ENCODE measurements around the gene FBF1. TPM values are rescaled to one million over a fixed set of nuclear protein-coding genes. Genes with fewer than 3 reads are reported as not detected.

The FBF1 gene
- total RNA-seq, 4 donors from 2014 or later: 2.5 to 6.4 (median 5.8) TPM

DNA sequence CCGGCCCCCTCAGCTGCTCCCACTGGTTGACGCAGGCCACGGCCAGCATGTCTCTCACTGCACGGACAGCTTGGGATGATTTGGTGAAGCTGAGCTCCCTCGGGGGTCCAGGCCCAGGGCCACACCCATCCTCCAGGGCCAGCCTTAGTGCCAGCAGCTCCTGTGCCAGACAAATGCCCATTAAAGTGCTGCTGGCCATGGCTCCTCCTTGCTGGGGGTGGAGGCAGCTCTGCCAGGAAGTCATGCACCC lies 65.0 kb downstream of the FBF1 start:
- ATAC-seq (no peak), DNase-seq (no peak)
- H3K36me3 ChIP-seq: no peaks in the 10 kb centered on the region
- intact Hi-C loops (cut with DNase I; ENCODE audit: low total_unique reads) (no loop called here), in situ Hi-C loops (cut with MboI; ENCODE audit: low sequenced_read_pairs in 4 of 4) (loop anchor here in 1 of 4 donors (25.0 kb wide), 1 partner anchor 114 kb away; the partner anchor contains the start of gene GALK1)
- no peaks in the 10 kb centered on the region for H3K9me3 ChIP-seq
- H3K27me3 ChIP-seq: no peaks in the 10 kb centered on the region
- TF ChIP-seq POLR2A (IDR thresholded peaks at IDR 0.05): no peak
- TF ChIP-seq, protein P1, sequence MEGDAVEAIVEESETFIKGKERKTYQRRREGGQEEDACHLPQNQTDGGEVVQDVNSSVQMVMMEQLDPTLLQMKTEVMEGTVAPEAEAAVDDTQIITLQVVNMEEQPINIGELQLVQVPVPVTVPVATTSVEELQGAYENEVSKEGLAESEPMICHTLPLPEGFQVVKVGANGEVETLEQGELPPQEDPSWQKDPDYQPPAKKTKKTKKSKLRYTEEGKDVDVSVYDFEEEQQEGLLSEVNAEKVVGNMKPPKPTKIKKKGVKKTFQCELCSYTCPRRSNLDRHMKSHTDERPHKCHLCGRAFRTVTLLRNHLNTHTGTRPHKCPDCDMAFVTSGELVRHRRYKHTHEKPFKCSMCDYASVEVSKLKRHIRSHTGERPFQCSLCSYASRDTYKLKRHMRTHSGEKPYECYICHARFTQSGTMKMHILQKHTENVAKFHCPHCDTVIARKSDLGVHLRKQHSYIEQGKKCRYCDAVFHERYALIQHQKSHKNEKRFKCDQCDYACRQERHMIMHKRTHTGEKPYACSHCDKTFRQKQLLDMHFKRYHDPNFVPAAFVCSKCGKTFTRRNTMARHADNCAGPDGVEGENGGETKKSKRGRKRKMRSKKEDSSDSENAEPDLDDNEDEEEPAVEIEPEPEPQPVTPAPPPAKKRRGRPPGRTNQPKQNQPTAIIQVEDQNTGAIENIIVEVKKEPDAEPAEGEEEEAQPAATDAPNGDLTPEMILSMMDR (IDR thresholded peaks at IDR 0.05 in 4 of 5, conservative IDR thresholded peaks at IDR 0.05 in 1 of 5): no peak
- peaks cover 43 to 44% of the 10 kb centered on the region in 2 donors for H3K4me1 ChIP-seq
- peak overlapping the region; percentile 79 to 92 (median 86) for H3K27ac ChIP-seq
- peak overlapping the region in 3 of 4 donors; percentile 56 to 71 (median 69) for H3K4me3 ChIP-seq

- H3K9me3 ChIP-seq: no peaks in the 10 kb centered on the region
- in situ Hi-C loops (cut with MboI; ENCODE audit: low sequenced_read_pairs in 4 of 4) (loop anchor here in 1 of 4 donors (25.0 kb wide), 1 partner anchor 113 kb away; the partner anchor contains the start of gene GALK1), intact Hi-C loops (cut with DNase I; ENCODE audit: low total_unique reads) (no loop called here)
- H3K4me3 ChIP-seq: peak overlapping the region in 2 of 4 donors; percentile 56 to 71
- no peaks in the 10 kb centered on the region for H3K36me3 ChIP-seq
- ATAC-seq: no peak
- peak overlapping the region; percentile 79 to 92 (median 86) for H3K27ac ChIP-seq
- H3K4me1 ChIP-seq: peaks cover 43 to 44% of the 10 kb centered on the region in 2 donors
- TF ChIP-seq, protein P1 (IDR thresholded peaks at IDR 0.05 in 4 of 5, conservative IDR thresholded peaks at IDR 0.05 in 1 of 5): no peak
- TF ChIP-seq POLR2A (IDR thresholded peaks at IDR 0.05): no peak
- no peaks in the 10 kb centered on the region for H3K27me3 ChIP-seq
- no peak for DNase-seq
Observed at GRCh38 chr17:75875182-75875939, 65.5 kb downstream of the FBF1 start.

- TF ChIP-seq, protein P1 (IDR thresholded peaks at IDR 0.05 in 4 of 5, conservative IDR thresholded peaks at IDR 0.05 in 1 of 5): no peak
- no peak for TF ChIP-seq POLR2A (IDR thresholded peaks at IDR 0.05)
- Histone ChIP-seq H3K27ac (peak overlapping the region; percentile 79 to 92 (median 86)), H3K27me3 (no peaks in the 10 kb centered on the region), H3K36me3 (no peaks in the 10 kb centered on the region), H3K4me3 (no peak overlapping the region), H3K4me1 (peaks cover 44 to 49% of the 10 kb centered on the region in 2 donors), H3K9me3 (no peaks in the 10 kb centered on the region)
- intact Hi-C loops (cut with DNase I; ENCODE audit: low total_unique reads) (no loop called here), in situ Hi-C loops (cut with MboI; ENCODE audit: low sequenced_read_pairs in 4 of 4) (loop anchor here in 1 of 4 donors (25.0 kb wide), 1 partner anchor 112 kb away; the partner anchor contains the start of gene GALK1)
- DNase-seq (no peak), ATAC-seq (no peak)
Observed at GRCh38 chr17:75874323-75875181, 66.3 kb downstream of the FBF1 start.

DNA sequence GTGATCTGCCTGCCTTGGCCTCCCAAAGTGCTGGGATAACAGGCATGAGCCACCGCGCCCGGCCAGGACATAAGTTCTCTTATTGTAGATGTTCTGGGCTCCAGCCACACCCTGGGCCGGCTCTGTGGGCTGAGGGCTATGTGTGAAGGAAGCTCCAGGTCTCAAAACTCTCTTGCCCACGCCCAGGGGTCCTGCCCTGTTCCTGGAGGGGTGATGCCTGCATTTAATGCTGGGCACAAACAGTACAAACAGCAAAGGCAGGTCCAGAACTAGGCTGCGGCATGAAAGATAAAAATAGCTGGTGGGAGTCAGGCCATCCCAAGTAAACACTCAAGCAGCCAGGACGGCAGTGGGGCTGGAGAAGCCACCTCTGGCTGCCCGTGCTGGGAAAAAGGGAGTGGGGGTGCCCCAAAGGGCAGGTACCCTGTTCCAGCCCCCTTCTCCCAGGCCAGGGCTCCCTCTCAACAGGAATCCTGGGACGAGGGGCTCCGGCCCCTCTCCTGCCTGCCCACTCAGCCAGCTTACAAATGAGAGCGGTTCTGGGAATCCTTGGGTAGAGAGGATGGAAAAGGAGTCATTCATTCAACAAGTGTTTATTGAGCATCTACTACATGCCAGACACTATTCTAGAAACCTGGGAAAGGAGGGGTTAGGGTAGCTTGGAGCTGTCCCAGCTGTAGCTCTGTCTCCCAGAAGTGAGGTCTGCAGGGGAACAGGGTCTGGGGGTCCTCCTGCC lies 67.1 kb downstream of the FBF1 start:
- ATAC-seq: no peak
- in situ Hi-C loops (cut with MboI; ENCODE audit: low sequenced_read_pairs in 4 of 4): no loop called here

More for the DNA sequence above, 67.1 kb downstream of the FBF1 start:
- Histone ChIP-seq H3K27me3 (no peaks in the 10 kb centered on the region), H3K9me3 (no peaks in the 10 kb centered on the region), H3K27ac (peak overlapping the region; percentile 79 to 92 (median 86)), H3K4me3 (no peak overlapping the region), H3K36me3 (no peaks in the 10 kb centered on the region), H3K4me1 (peaks cover 50% of the 10 kb centered on the region in 2 donors)
- DNase-seq: peak in 1 of 2 donors; percentile 44
- TF ChIP-seq POLR2A (IDR thresholded peaks at IDR 0.05): no peak
- TF ChIP-seq, protein P1 (IDR thresholded peaks at IDR 0.05 in 4 of 5, conservative IDR thresholded peaks at IDR 0.05 in 1 of 5): no peak
- intact Hi-C loops (cut with DNase I; ENCODE audit: low total_unique reads): no loop called here
